HepG2 (cell line): ENCODE measurements around the gene CS. TPM values are rescaled to one million over a fixed set of nuclear protein-coding genes. Genes with fewer than 3 reads are reported as not detected.

Source experiments
- ATF4 ChIP-seq, 2 experiments: fragments of 450-650 bp in 1 of 2; sonication (generic) in 1 of 2; formaldehyde crosslinking; IDR thresholded peaks; 2 replicates each; pipeline versions ENCODE4 v1.5.0 to v1.8.0; 2020 to 2022; ENCODE audit warnings: mild to moderate bottlenecking in 1 of 2, missing genetic modification reagents in 1 of 2
- DZIP1 ChIP-seq: sonication (generic); formaldehyde crosslinking; IDR thresholded peaks from 2 replicates; pipeline ENCODE4 v1.5.0; 2020; ENCODE audit warnings: mild to moderate bottlenecking, missing genetic modification reagents
- FOXC1 ChIP-seq: sonication (generic); formaldehyde crosslinking; IDR thresholded peaks from 2 replicates; pipeline ENCODE4 v1.8.0; 2022; ENCODE audit warnings: mild to moderate bottlenecking, missing genetic modification reagents, borderline replicate concordance
- GATAD1 ChIP-seq: IDR thresholded peaks from 2 replicates; pipeline ENCODE4 v1.6.1; 2016; ENCODE audit warnings: missing genetic modification reagents, missing compliant biosample characterization
- HDAC1 ChIP-seq: sonication (generic); formaldehyde crosslinking; IDR thresholded peaks from 2 replicates; pipeline ENCODE4 v1.5.1; 2020; ENCODE audit warnings: mild to moderate bottlenecking, missing genetic modification reagents
- HINFP ChIP-seq: sonication (generic); formaldehyde crosslinking; IDR thresholded peaks from 2 replicates; pipeline ENCODE4 v1.4.0; 2020; ENCODE audit warnings: low read depth, mild to moderate bottlenecking, missing genetic modification reagents
- MATR3 ChIP-seq: sonication (generic); formaldehyde crosslinking; IDR thresholded peaks from 2 replicates; pipeline ENCODE4 v1.4.0; 2020; ENCODE audit warnings: missing genetic modification reagents
- MEF2D ChIP-seq: sonication (generic); formaldehyde crosslinking; IDR thresholded peaks from 2 replicates; pipeline ENCODE4 v1.5.1; 2020; ENCODE audit warnings: mild to moderate bottlenecking, missing genetic modification reagents
- MXD3 ChIP-seq: IDR thresholded peaks from 2 replicates; pipeline ENCODE4 v1.6.1; 2016; ENCODE audit warnings: mild to moderate bottlenecking, missing biosample characterization, missing genetic modification reagents
- NONO ChIP-seq, 2 experiments: fragments of 450-650 bp in 1 of 2; sonication (generic) in 1 of 2; formaldehyde crosslinking in 1 of 2; IDR thresholded peaks in 1 of 2; conservative IDR thresholded peaks in 1 of 2; 2 replicates each; pipeline versions ENCODE4 v1.6.1 to v1.8.0; 2017 to 2022; ENCODE audit warnings: mild to moderate bottlenecking in 1 of 2, missing genetic modification reagents in 1 of 2, moderate library complexity in 1 of 2
- POLR2G ChIP-seq: fragments of 200-400 bp; formaldehyde crosslinking; IDR thresholded peaks from 2 replicates; pipeline ENCODE4 v1.6.1; 2018; ENCODE audit warnings: mild to moderate bottlenecking, low read depth, low read length, moderate library complexity
- TFDP1 ChIP-seq: IDR thresholded peaks from 2 replicates; pipeline ENCODE4 v1.6.1; 2016; ENCODE audit warnings: missing compliant biosample characterization, missing genetic modification reagents, borderline replicate concordance
- THAP11 ChIP-seq: IDR thresholded peaks from 2 replicates; pipeline ENCODE4 v1.6.1; 2016; ENCODE audit warnings: missing biosample characterization, missing genetic modification reagents
- ZBTB21 ChIP-seq: sonication (generic); formaldehyde crosslinking; IDR thresholded peaks from 2 replicates; pipeline ENCODE4 v1.4.0; 2020; ENCODE audit warnings: missing genetic modification reagents
- ZFY ChIP-seq: sonication (generic); formaldehyde crosslinking; IDR thresholded peaks from 2 replicates; pipeline ENCODE4 v1.4.0; 2020; ENCODE audit warnings: missing genetic modification reagents
- ZMYM2 ChIP-seq: sonication (generic); formaldehyde crosslinking; IDR thresholded peaks from 2 replicates; pipeline ENCODE4 v1.8.0; 2022; ENCODE audit warnings: mild to moderate bottlenecking, missing genetic modification reagents
- ZMYM4 ChIP-seq: sonication (generic); formaldehyde crosslinking; IDR thresholded peaks from 2 replicates; pipeline ENCODE4 v1.8.1; 2023; ENCODE audit warnings: mild to moderate bottlenecking, missing genetic modification reagents
- ZNF256 ChIP-seq: sonication (generic); formaldehyde crosslinking; conservative IDR thresholded peaks from 2 replicates; pipeline ENCODE4 v1.4.0; 2020; ENCODE audit warnings: missing genetic modification reagents
- ZNF280D ChIP-seq: sonication (generic); formaldehyde crosslinking; IDR thresholded peaks from 2 replicates; pipeline ENCODE4 v1.5.1; 2020; ENCODE audit warnings: mild to moderate bottlenecking, missing genetic modification reagents
- polyA plus RNA-seq, 8 experiments: library from polyadenylated mRNA; depleted of rRNA in 3 of 8; stranded (reverse) in 7 of 8; unstranded in 1 of 8; fragments of >200 nt; fragmentation: Illumina TruSeq in 4 of 8; extraction: Trizol in 4 of 8; gene quantifications; 2 replicates each; pipeline versions ENCODE4 v1.2.1 to v1.2.3, GENCODE V29; 2011 to 2016; ENCODE audit warnings: low read depth in 4 of 8, missing spikeins in 1 of 8, mixed read lengths in 1 of 8; ENCODE audit not compliant: insufficient read depth in 1 of 8
- total RNA-seq, 5 experiments: library from RNA; depleted of rRNA; stranded (reverse); fragments of >200 nt; fragmentation: Illumina TruSeq; extraction: Trizol; gene quantifications; 2 replicates each; pipeline ENCODE4 v1.2.3, GENCODE V29; 2016; ENCODE audit warnings: low read depth in 1 of 5

The CS gene
- total and polyA plus RNA-seq, 2 of the 13 experiments (the other 11 are each of a cell fraction or from before 2014, with no cell fraction given): 173 to 175 TPM

- peak; percentile 24; the same call in 1 of the 2 replicates for TF ChIP-seq ZNF280D (CRISPR knock-in tag)
- TF ChIP-seq GATAD1 (CRISPR knock-in tag): peak; percentile 86
- peak; percentile 50; the same call in 1 of the 2 replicates for TF ChIP-seq ZFY (CRISPR knock-in tag)
- TF ChIP-seq ZNF256 (CRISPR knock-in tag): 0 out of 2 replicates have a peak, but pooled peaks have one; percentile 42
- peak; percentile 82 for TF ChIP-seq FOXC1
- peak; percentile 60; the same call in 1 of the 2 replicates for TF ChIP-seq HINFP (CRISPR knock-in tag)
- peak; percentile 50; the same call in 1 of the 2 replicates for TF ChIP-seq DZIP1 (CRISPR knock-in tag)
- TF ChIP-seq HDAC1 (CRISPR knock-in tag): peak; percentile 84
- no peak for TF ChIP-seq MATR3 (CRISPR knock-in tag)
- TF ChIP-seq THAP11 (CRISPR knock-in tag): peak; percentile 88
- peak; percentile 60; the same call in 1 of the 2 replicates for TF ChIP-seq POLR2G
- no peak; a peak in 1 of 4 replicates for TF ChIP-seq ATF4 (CRISPR knock-in tag; IDR thresholded peaks at IDR 0.05)
- TF ChIP-seq ZMYM2 (CRISPR knock-in tag): 0 out of 2 replicates have a peak, but pooled peaks have one; percentile 44
- peak; percentile 94 for TF ChIP-seq TFDP1
- 0 out of 2 replicates have a peak, but pooled peaks have one; percentile 56 for TF ChIP-seq MEF2D (CRISPR knock-in tag)
- 0 out of 2 replicates have a peak, but pooled peaks have one; percentile 40 for TF ChIP-seq ZBTB21 (CRISPR knock-in tag)
- TF ChIP-seq ZMYM4: peak; percentile 95
- TF ChIP-seq MXD3 (CRISPR knock-in tag): peak; percentile 20; the same call in 1 of the 2 replicates
- no peak for TF ChIP-seq NONO (IDR thresholded peaks at IDR 0.05)
- TF ChIP-seq NONO (CRISPR knock-in tag; conservative IDR thresholded peaks at IDR 0.05): 0 out of 2 replicates have a peak, but pooled peaks have one; percentile 34
These were observed 75.9 kb downstream of the CS start, which contains the start of gene NABP2 (continued) for GRCh38 chr12:56224102-56224701.
